HEK293 (cell line): ENCODE results near the gene CYB5R4.
A peak's percentile ranks its signal among the peaks of the same experiment; 100 is the strongest.

Experiments
- CTCF ChIA-PET: fragments of 350-600 bp; formaldehyde crosslinking; extraction: SDS; loops from one replicate; lab custom pipeline; 2021; ENCODE audit warnings: antibody characterized with exemption; lab: Yijun Ruan, JAX
- POLR2A ChIA-PET: fragments of 300-600 bp; formaldehyde crosslinking; extraction: SDS; loops from one replicate; lab custom pipeline; 2020; ENCODE audit warnings: antibody characterized with exemption, inconsistent platforms; lab: Yijun Ruan, JAX
- H3K27ac ChIP-seq: fragments of 200-500 bp; sonication (Bioruptor generic); 2 replicates; pipeline ENCODE4 v1.5.1; 2014; ENCODE audit warnings: low read depth, low read length, control low read depth, inconsistent platforms; ENCODE audit errors: extremely low read depth
- H3K36me3 ChIP-seq, 2 experiments: fragments of 200-500 bp in 1 of 2; sonication (Bioruptor generic) in 1 of 2; 1 replicate in 1 of 2; 2 replicates in 1 of 2; pipeline ENCODE4 v1.5.1; 2014 to 2017; ENCODE audit warnings: inconsistent platforms in 2 of 2, low read length in 2 of 2; ENCODE audit not compliant: control insufficient read depth in 2 of 2, insufficient read depth in 1 of 2
- H3K4me1 ChIP-seq: fragments of 200-500 bp; sonication (Bioruptor generic); 2 replicates; pipeline ENCODE4 v1.5.1; 2014; ENCODE audit warnings: mild to moderate bottlenecking, low read length, inconsistent platforms; ENCODE audit not compliant: control insufficient read depth, insufficient read depth
- H3K4me3 ChIP-seq: 2 replicates; pipeline ENCODE4 v1.5.1; 2011; ENCODE audit warnings: low read depth, mild to moderate bottlenecking, control low read depth, low read length, moderate library complexity
- H3K9me3 ChIP-seq: fragments of 200-500 bp; sonication (Bioruptor generic); 2 replicates; pipeline ENCODE4 v1.5.1; 2014; ENCODE audit warnings: low read depth, low read length, inconsistent platforms; ENCODE audit not compliant: control insufficient read depth, insufficient read depth
- GLI4 ChIP-seq: fragments of 450-650 bp; formaldehyde crosslinking; IDR thresholded peaks from 2 replicates; pipeline ENCODE4 v1.5.1; 2016; ENCODE audit warnings: missing biosample characterization, missing genetic modification characterization
- HOXC10 ChIP-seq: sonication (generic); formaldehyde crosslinking; IDR thresholded peaks from 2 replicates; pipeline ENCODE4 v1.8.1; 2023; ENCODE audit warnings: mild to moderate bottlenecking, missing genetic modification reagents
- PRDM1 ChIP-seq: fragments of 450-650 bp; formaldehyde crosslinking; IDR thresholded peaks from 2 replicates; pipeline ENCODE4; 2016; ENCODE audit warnings: missing biosample characterization, missing genetic modification characterization
- SCRT2 ChIP-seq: fragments of 450-650 bp; formaldehyde crosslinking; IDR thresholded peaks from 2 replicates; pipeline ENCODE4 v1.5.1; 2016; ENCODE audit warnings: missing biosample characterization, missing genetic modification characterization
- SP3 ChIP-seq: fragments of 450-650 bp; formaldehyde crosslinking; IDR thresholded peaks from 2 replicates; pipeline ENCODE4 v1.5.1; 2016; ENCODE audit warnings: missing biosample characterization, missing genetic modification characterization
- ZBTB1 ChIP-seq: fragments of 450-650 bp; formaldehyde crosslinking; IDR thresholded peaks from 2 replicates; pipeline ENCODE4 v1.5.1; 2016; ENCODE audit warnings: missing biosample characterization, missing genetic modification characterization
- ZBTB17 ChIP-seq: fragments of 450-650 bp; formaldehyde crosslinking; IDR thresholded peaks from 2 replicates; pipeline ENCODE4 v1.5.1; 2016; ENCODE audit warnings: missing biosample characterization, missing genetic modification characterization
- ZBTB48 ChIP-seq: fragments of 450-650 bp; formaldehyde crosslinking; IDR thresholded peaks from 2 replicates; pipeline ENCODE4 v1.5.1; 2016; ENCODE audit warnings: missing biosample characterization, missing genetic modification characterization
- ZNF19 ChIP-seq: fragments of 450-650 bp; formaldehyde crosslinking; IDR thresholded peaks from 2 replicates; pipeline ENCODE4; 2016; ENCODE audit warnings: missing biosample characterization, missing genetic modification characterization, low read depth
- ZNF24 ChIP-seq: fragments of 450-650 bp; formaldehyde crosslinking; IDR thresholded peaks from 2 replicates; pipeline ENCODE4 v1.5.1; 2016; ENCODE audit warnings: missing biosample characterization, missing genetic modification characterization
- ZNF266 ChIP-seq: fragments of 450-650 bp; formaldehyde crosslinking; IDR thresholded peaks from 2 replicates; pipeline ENCODE4 v1.5.1; 2016; ENCODE audit warnings: missing biosample characterization, missing genetic modification characterization, low read depth
- ZNF311 ChIP-seq: fragments of 450-650 bp; formaldehyde crosslinking; IDR thresholded peaks from 2 replicates; pipeline ENCODE4 v1.5.1; 2017; ENCODE audit warnings: missing biosample characterization, missing genetic modification characterization, borderline replicate concordance
- ZNF549 ChIP-seq: fragments of 450-650 bp; IDR thresholded peaks from 2 replicates; pipeline ENCODE4 v1.5.1; 2018; ENCODE audit warnings: missing biosample characterization, missing genetic modification characterization, mild to moderate bottlenecking, inconsistent platforms, moderate library complexity
- ZNF560 ChIP-seq: fragments of 450-650 bp; formaldehyde crosslinking; IDR thresholded peaks from 2 replicates; pipeline ENCODE4 v1.5.1; 2017; ENCODE audit warnings: missing biosample characterization, missing genetic modification characterization, borderline replicate concordance
- ZNF626 ChIP-seq: fragments of 450-650 bp; sonication (Bioruptor Pico); formaldehyde crosslinking; IDR thresholded peaks from 2 replicates; pipeline ENCODE4 v1.5.1; 2018; ENCODE audit warnings: missing biosample characterization, missing genetic modification characterization, inconsistent platforms
- ZNF658 ChIP-seq: fragments of 450-650 bp; formaldehyde crosslinking; IDR thresholded peaks from 2 replicates; pipeline ENCODE4; 2016; ENCODE audit warnings: missing biosample characterization, missing genetic modification characterization
- ZNF664 ChIP-seq: fragments of 450-650 bp; formaldehyde crosslinking; IDR thresholded peaks from 2 replicates; pipeline ENCODE4 v1.5.1; 2016; ENCODE audit warnings: missing biosample characterization, missing genetic modification characterization
- ZNF692 ChIP-seq: fragments of 450-650 bp; formaldehyde crosslinking; IDR thresholded peaks from 2 replicates; pipeline ENCODE4 v1.5.1; 2016; ENCODE audit warnings: missing biosample characterization, missing genetic modification characterization
- TF ChIP-seq, protein P1 (sequence below): fragments of 450-650 bp; formaldehyde crosslinking; optimal IDR thresholded peaks from 2 replicates; pipeline ENCODE3; 2016; ENCODE audit warnings: missing biosample characterization, mild to moderate bottlenecking, missing genetic modification characterization
- TF ChIP-seq, protein P2 (sequence below): fragments of 450-650 bp; formaldehyde crosslinking; IDR thresholded peaks from 2 replicates; pipeline ENCODE4 v1.5.1; 2017; ENCODE audit warnings: missing biosample characterization, missing genetic modification characterization
- TF ChIP-seq, protein P3 (sequence below): fragments of 450-650 bp; formaldehyde crosslinking; IDR thresholded peaks from 2 replicates; pipeline ENCODE4 v1.5.1; 2016; ENCODE audit warnings: missing biosample characterization, missing genetic modification characterization, borderline replicate concordance

CYB5R4 gene

DNA sequence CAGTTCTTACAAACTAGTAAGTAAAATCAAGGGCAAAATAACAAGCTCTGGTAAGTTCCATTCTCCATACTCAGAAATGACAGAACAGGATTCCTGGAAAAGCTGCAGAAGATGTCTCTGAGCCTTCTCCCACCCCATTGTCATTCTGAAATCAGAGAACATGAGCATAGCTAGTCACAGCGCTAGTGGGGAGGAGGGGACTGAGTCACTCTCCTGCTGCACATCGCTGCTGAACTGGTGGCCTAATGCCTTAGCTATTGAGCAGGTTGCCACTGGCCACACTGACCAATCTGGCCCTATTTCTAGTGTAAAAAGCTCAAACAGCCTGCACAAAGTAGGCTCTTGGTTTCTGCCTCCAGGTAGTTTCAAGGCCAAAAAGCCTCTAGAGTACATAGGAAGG lies 32.4 kb upstream of the CYB5R4 start:
- ChIA-PET CTCF (interaction anchor here (1.1 kb wide), 1 partner anchor 18 kb away, joined by 4 read pairs; no protein-coding TSS in a partner anchor), POLR2A (interaction anchor here (1.1 kb wide), 1 partner anchor 32 kb away, joined by 4 read pairs; the partner anchor contains the start of gene CYB5R4)
- peaks cover 4% of the 10 kb centered on the region; the same call in 1 of the 2 replicates for H3K4me1 ChIP-seq
- H3K27ac ChIP-seq = no peak overlapping the region
- no peak overlapping the region for H3K4me3 ChIP-seq
- no peaks in the 10 kb centered on the region for H3K9me3 ChIP-seq
- no peaks in the 10 kb centered on the region for H3K36me3 ChIP-seq
- TF ChIP-seq ZBTB1 (tag by site-specific recombination) (no peak), ZNF626 (no peak), PRDM1 (tag by site-specific recombination) (no peak), ZNF549 (tag by site-specific recombination) (no peak), ZNF560 (tag by site-specific recombination) (no peak), ZNF266 (no peak), ZNF19 (tag by site-specific recombination) (no peak), HOXC10 (no peak), ZNF24 (tag by site-specific recombination) (no peak), ZNF311 (tag by site-specific recombination) (no peak), SCRT2 (tag by site-specific recombination) (no peak), ZNF692 (tag by site-specific recombination) (no peak), ZNF658 (tag by site-specific recombination) (no peak)
- TF ChIP-seq, protein P1, sequence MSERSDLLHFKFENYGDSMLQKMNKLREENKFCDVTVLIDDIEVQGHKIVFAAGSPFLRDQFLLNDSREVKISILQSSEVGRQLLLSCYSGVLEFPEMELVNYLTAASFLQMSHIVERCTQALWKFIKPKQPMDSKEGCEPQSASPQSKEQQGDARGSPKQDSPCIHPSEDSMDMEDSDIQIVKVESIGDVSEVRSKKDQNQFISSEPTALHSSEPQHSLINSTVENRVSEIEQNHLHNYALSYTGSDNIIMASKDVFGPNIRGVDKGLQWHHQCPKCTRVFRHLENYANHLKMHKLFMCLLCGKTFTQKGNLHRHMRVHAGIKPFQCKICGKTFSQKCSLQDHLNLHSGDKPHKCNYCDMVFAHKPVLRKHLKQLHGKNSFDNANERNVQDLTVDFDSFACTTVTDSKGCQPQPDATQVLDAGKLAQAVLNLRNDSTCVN (tag by site-specific recombination) = no peak
- TF ChIP-seq, protein P2, sequence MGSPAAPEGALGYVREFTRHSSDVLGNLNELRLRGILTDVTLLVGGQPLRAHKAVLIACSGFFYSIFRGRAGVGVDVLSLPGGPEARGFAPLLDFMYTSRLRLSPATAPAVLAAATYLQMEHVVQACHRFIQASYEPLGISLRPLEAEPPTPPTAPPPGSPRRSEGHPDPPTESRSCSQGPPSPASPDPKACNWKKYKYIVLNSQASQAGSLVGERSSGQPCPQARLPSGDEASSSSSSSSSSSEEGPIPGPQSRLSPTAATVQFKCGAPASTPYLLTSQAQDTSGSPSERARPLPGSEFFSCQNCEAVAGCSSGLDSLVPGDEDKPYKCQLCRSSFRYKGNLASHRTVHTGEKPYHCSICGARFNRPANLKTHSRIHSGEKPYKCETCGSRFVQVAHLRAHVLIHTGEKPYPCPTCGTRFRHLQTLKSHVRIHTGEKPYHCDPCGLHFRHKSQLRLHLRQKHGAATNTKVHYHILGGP (tag by site-specific recombination) = no peak

- ChIA-PET CTCF (interaction anchor here (1.3 kb wide), 1 partner anchor 13 kb away, joined by 3 read pairs; no protein-coding TSS in a partner anchor), POLR2A (no interaction called here)
- Histone ChIP-seq H3K4me1 (no peaks in the 10 kb centered on the region), H3K9me3 (no peaks in the 10 kb centered on the region), H3K27ac (no peak overlapping the region), H3K4me3 (no peak overlapping the region), H3K36me3 (no peaks in the 10 kb centered on the region)
- TF ChIP-seq GLI4 (tag by site-specific recombination) (no peak), ZBTB48 (tag by site-specific recombination) (no peak), SP3 (no peak), ZBTB17 (tag by site-specific recombination) (peak; percentile 38; the same call in 1 of the 2 replicates)
Measured at GRCh38 chr6:83838727-83839126, 20.8 kb upstream of the CYB5R4 start.

- no peak for TF ChIP-seq ZNF664
- TF ChIP-seq, protein P3, sequence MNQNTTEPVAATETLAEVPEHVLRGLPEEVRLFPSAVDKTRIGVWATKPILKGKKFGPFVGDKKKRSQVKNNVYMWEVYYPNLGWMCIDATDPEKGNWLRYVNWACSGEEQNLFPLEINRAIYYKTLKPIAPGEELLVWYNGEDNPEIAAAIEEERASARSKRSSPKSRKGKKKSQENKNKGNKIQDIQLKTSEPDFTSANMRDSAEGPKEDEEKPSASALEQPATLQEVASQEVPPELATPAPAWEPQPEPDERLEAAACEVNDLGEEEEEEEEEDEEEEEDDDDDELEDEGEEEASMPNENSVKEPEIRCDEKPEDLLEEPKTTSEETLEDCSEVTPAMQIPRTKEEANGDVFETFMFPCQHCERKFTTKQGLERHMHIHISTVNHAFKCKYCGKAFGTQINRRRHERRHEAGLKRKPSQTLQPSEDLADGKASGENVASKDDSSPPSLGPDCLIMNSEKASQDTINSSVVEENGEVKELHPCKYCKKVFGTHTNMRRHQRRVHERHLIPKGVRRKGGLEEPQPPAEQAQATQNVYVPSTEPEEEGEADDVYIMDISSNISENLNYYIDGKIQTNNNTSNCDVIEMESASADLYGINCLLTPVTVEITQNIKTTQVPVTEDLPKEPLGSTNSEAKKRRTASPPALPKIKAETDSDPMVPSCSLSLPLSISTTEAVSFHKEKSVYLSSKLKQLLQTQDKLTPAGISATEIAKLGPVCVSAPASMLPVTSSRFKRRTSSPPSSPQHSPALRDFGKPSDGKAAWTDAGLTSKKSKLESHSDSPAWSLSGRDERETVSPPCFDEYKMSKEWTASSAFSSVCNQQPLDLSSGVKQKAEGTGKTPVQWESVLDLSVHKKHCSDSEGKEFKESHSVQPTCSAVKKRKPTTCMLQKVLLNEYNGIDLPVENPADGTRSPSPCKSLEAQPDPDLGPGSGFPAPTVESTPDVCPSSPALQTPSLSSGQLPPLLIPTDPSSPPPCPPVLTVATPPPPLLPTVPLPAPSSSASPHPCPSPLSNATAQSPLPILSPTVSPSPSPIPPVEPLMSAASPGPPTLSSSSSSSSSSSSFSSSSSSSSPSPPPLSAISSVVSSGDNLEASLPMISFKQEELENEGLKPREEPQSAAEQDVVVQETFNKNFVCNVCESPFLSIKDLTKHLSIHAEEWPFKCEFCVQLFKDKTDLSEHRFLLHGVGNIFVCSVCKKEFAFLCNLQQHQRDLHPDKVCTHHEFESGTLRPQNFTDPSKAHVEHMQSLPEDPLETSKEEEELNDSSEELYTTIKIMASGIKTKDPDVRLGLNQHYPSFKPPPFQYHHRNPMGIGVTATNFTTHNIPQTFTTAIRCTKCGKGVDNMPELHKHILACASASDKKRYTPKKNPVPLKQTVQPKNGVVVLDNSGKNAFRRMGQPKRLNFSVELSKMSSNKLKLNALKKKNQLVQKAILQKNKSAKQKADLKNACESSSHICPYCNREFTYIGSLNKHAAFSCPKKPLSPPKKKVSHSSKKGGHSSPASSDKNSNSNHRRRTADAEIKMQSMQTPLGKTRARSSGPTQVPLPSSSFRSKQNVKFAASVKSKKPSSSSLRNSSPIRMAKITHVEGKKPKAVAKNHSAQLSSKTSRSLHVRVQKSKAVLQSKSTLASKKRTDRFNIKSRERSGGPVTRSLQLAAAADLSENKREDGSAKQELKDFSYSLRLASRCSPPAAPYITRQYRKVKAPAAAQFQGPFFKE (tag by site-specific recombination) = no peak
- TF ChIP-seq, all 188 proteins: peak for 0
- no peaks in the 10 kb centered on the region for H3K4me1 ChIP-seq
- no peaks in the 10 kb centered on the region for H3K36me3 ChIP-seq
- ChIA-PET CTCF (interaction anchor here (0.7 to 1.0 kb wide), 2 partner anchors 13 to 229 kb away, joined by 3 to 6 read pairs; no protein-coding TSS in a partner anchor), POLR2A (no interaction called here)
- H3K4me3 ChIP-seq = no peak overlapping the region
- H3K9me3 ChIP-seq = no peaks in the 10 kb centered on the region
- no peak overlapping the region for H3K27ac ChIP-seq
Measured at GRCh38 chr6:83844170-83844569, 15.3 kb upstream of the CYB5R4 start.
